Measurements from ENCODE around the gene TRMT13.

GRCh38 chr1:100087396-100087795 is 45.6 kb upstream of the TRMT13 start:
- TF ChIP-seq PAX8 (CRISPR knock-in tag; IDR thresholded peaks at IDR 0.05; ENCODE audit: borderline replicate concordance) (no peak), TRIM24 (CRISPR knock-in tag; IDR thresholded peaks at IDR 0.05) (no peak), SAFB2 (CRISPR knock-in tag; IDR thresholded peaks at IDR 0.05; ENCODE audit: borderline replicate concordance, low read depth) (no peak), ZNF33A (CRISPR knock-in tag; IDR thresholded peaks at IDR 0.05; ENCODE audit: borderline replicate concordance) (no peak), PCBP2 (optimal IDR thresholded peaks at IDR 0.05; ENCODE audit: low read depth, low read length, poor library complexity, severe bottlenecking) (no peak)

All from HepG2 (cell line).